Pulmonary artery endothelial cell (primary cell): ENCODE measurements around the gene GABRB1. TPM values are rescaled to one million over a fixed set of nuclear protein-coding genes. Genes with fewer than 3 reads are reported as not detected.
"Not testable (repeated sequence)": the region's sequence is repeated elsewhere in the genome, so short reads cannot be mapped to it uniquely, and the experiment has no call there.

ENCODE experiments used
- DNase-seq: peaks from one replicate; pipeline ENCODE4 v3.0.0-alpha.2; 2011; ENCODE audit warnings: low read depth, low spot score
- total RNA-seq: library from RNA; depleted of rRNA; stranded (reverse); fragments of >200 nt; gene quantifications from 2 replicates; pipeline ENCODE4 v1.2.3, GENCODE V29; 2014

Gene GABRB1
- total RNA-seq, 1 donor from 2014 or later = not detected

GRCh38 chr4:47287735-47288134 is 256.4 kb downstream of the GABRB1 start:
- no peak for DNase-seq

GRCh38 chr4:47289805-47290204 is 258.4 kb downstream of the GABRB1 start:
- DNase-seq = no peak

- not testable (repeated sequence) for DNase-seq
Observed at GRCh38 chr4:47290873-47291272, 259.5 kb downstream of the GABRB1 start.

- no peak for DNase-seq
Observed at GRCh38 chr4:47309165-47309564, 277.8 kb downstream of the GABRB1 start.

GRCh38 chr4:47312170-47312569 is 280.8 kb downstream of the GABRB1 start:
- DNase-seq = no peak

GRCh38 chr4:47313384-47313783 is 282.0 kb downstream of the GABRB1 start:
- no peak for DNase-seq

- no peak for DNase-seq
Observed at GRCh38 chr4:47315346-47315745, 284.0 kb downstream of the GABRB1 start.

GRCh38 chr4:47326025-47326424 is 294.7 kb downstream of the GABRB1 start:
- no peak for DNase-seq

GRCh38 chr4:47330866-47331265 is 299.5 kb downstream of the GABRB1 start:
- no peak for DNase-seq

- DNase-seq = no peak
Observed at GRCh38 chr4:47334652-47335051, 303.3 kb downstream of the GABRB1 start.

GRCh38 chr4:47337893-47338292 is 306.5 kb downstream of the GABRB1 start:
- no peak for DNase-seq

- no peak for DNase-seq
Observed at GRCh38 chr4:47340914-47341313, 309.5 kb downstream of the GABRB1 start.

- DNase-seq = no peak
Observed at GRCh38 chr4:47342796-47343195, 311.4 kb downstream of the GABRB1 start.

GRCh38 chr4:47349326-47349725 is 318.0 kb downstream of the GABRB1 start:
- DNase-seq = no peak

GRCh38 chr4:47355568-47355967 is 324.2 kb downstream of the GABRB1 start:
- no peak for DNase-seq

GRCh38 chr4:47359891-47360290 is 328.5 kb downstream of the GABRB1 start:
- DNase-seq = no peak

- DNase-seq = no peak
Observed at GRCh38 chr4:47367761-47368160, 336.4 kb downstream of the GABRB1 start.

- no peak for DNase-seq
Observed at GRCh38 chr4:47368211-47368610, 336.8 kb downstream of the GABRB1 start.

GRCh38 chr4:47372561-47372960 is 341.2 kb downstream of the GABRB1 start:
- DNase-seq = no peak

GRCh38 chr4:47373174-47373573 is 341.8 kb downstream of the GABRB1 start:
- no peak for DNase-seq

GRCh38 chr4:47373709-47374108 is 342.3 kb downstream of the GABRB1 start:
- DNase-seq = no peak

- no peak for DNase-seq
Observed at GRCh38 chr4:47374477-47374876, 343.1 kb downstream of the GABRB1 start.

GRCh38 chr4:47378021-47378530 is 346.7 kb downstream of the GABRB1 start:
- DNase-seq = not testable (repeated sequence)

- DNase-seq = no peak
Observed at GRCh38 chr4:47381172-47381571, 349.8 kb downstream of the GABRB1 start.
